GM23338 (cell line): Measurements from ENCODE around the gene PTPRN2. TPM values are rescaled to one million over a fixed set of nuclear protein-coding genes. Genes with fewer than 3 reads are reported as not detected.

Experiments
- ATAC-seq: fragments of 200-7000 bp; cut with Tn5 transposase; 3 replicates; pipeline ENCODE4 v1.9.1; 2020
- DNase-seq: peaks from one replicate; pipeline ENCODE4 v3.0.0-alpha.2; 2015; ENCODE audit warnings: low spot score
- H2AFZ ChIP-seq: fragments of 200-600 bp; sonication (generic); 2 replicates; pipeline ENCODE4 v1.8.0; 2016; ENCODE audit warnings: antibody characterized with exemption, mild to moderate bottlenecking, moderate library complexity
- H3F3A ChIP-seq: fragments of 200-600 bp; sonication (generic); replicated peaks from 2 replicates; pipeline ENCODE4 v1.8.0; 2017; ENCODE audit warnings: antibody characterized with exemption, mixed run types, low read depth
- H3K27ac ChIP-seq: fragments of 200-600 bp; sonication (generic); 2 replicates; pipeline ENCODE4 v1.6.1; 2016; ENCODE audit warnings: low read depth
- H3K27me3 ChIP-seq: fragments of 200-600 bp; sonication (generic); 2 replicates; pipeline ENCODE4 v1.8.0; 2016; ENCODE audit warnings: mild to moderate bottlenecking, mixed run types, moderate library complexity; ENCODE audit not compliant: insufficient read depth
- H3K36me3 ChIP-seq: fragments of 200-600 bp; sonication (generic); 2 replicates; pipeline ENCODE4 v1.8.0; 2016; ENCODE audit warnings: mild to moderate bottlenecking; ENCODE audit not compliant: insufficient read depth
- H3K4me1 ChIP-seq: fragments of 200-600 bp; sonication (generic); 2 replicates; pipeline ENCODE4 v1.8.0; 2016; ENCODE audit warnings: mild to moderate bottlenecking, moderate library complexity; ENCODE audit not compliant: insufficient read depth
- H3K4me2 ChIP-seq: fragments of 200-600 bp; sonication (generic); 2 replicates; pipeline ENCODE4 v1.7.1; 2017; ENCODE audit warnings: mixed run types
- H3K4me3 ChIP-seq: fragments of 200-600 bp; sonication (generic); 2 replicates; pipeline ENCODE4 v1.6.1; 2016; ENCODE audit warnings: mixed run types
- H3K79me2 ChIP-seq: fragments of 200-600 bp; sonication (generic); replicated peaks from 2 replicates; pipeline ENCODE4 v1.8.0; 2017; ENCODE audit warnings: mild to moderate bottlenecking; ENCODE audit not compliant: insufficient read depth
- H3K9me2 ChIP-seq: fragments of 200-600 bp; sonication (generic); 2 replicates; pipeline ENCODE4 v1.8.0; 2017; ENCODE audit not compliant: insufficient read depth
- H4K20me1 ChIP-seq: fragments of 200-600 bp; sonication (generic); replicated peaks from 2 replicates; pipeline ENCODE4 v1.8.0; 2017; ENCODE audit warnings: mild to moderate bottlenecking; ENCODE audit not compliant: insufficient read depth
- H3K27ac Mint-ChIP-seq: 2 replicates; pipeline ENCODE4 v1.8.0; 2020; ENCODE audit warnings: inconsistent platforms, mild to moderate bottlenecking, moderate library complexity, mixed read lengths
- H3K27me3 Mint-ChIP-seq: 3 replicates; pipeline ENCODE4 v1.8.0; 2022; ENCODE audit warnings: low read depth, mild to moderate bottlenecking, moderate library complexity, mixed read lengths, inconsistent platforms; ENCODE audit not compliant: insufficient read depth, poor library complexity
- H3K36me3 Mint-ChIP-seq: 3 replicates; pipeline ENCODE4 v1.8.0; 2021; ENCODE audit warnings: low read depth, mild to moderate bottlenecking, inconsistent platforms, moderate library complexity, mixed read lengths
- H3K4me1 Mint-ChIP-seq: 3 replicates; pipeline ENCODE4 v1.8.0; 2020; ENCODE audit warnings: mild to moderate bottlenecking, inconsistent platforms, mixed read lengths
- H3K4me3 Mint-ChIP-seq: 3 replicates; pipeline ENCODE4 v1.8.0; 2021; ENCODE audit warnings: moderate library complexity, mild to moderate bottlenecking, inconsistent platforms, mixed read lengths
- H3K9me3 Mint-ChIP-seq: 3 replicates; pipeline ENCODE4 v1.8.0; 2020; ENCODE audit warnings: moderate library complexity, mild to moderate bottlenecking, inconsistent platforms, mixed read lengths
- CREB1 ChIP-seq: fragments of 250-450 bp; sonication (Bioruptor Pico); IDR thresholded peaks from 2 replicates; pipeline ENCODE4 v1.5.0; 2020; ENCODE audit warnings: low read depth, mild to moderate bottlenecking, moderate library complexity
- CTCF ChIP-seq, 2 experiments: fragments of 200-600 bp in 1 of 2; sonication (generic) in 1 of 2; conservative IDR thresholded peaks; 2 replicates each; pipeline versions ENCODE4 v1.5.1 to v1.6.1; 2016 to 2017; ENCODE audit warnings: antibody characterized with exemption in 2 of 2, low read depth in 2 of 2, mild to moderate bottlenecking in 2 of 2, moderate library complexity in 1 of 2
- EZH2 ChIP-seq: fragments of 200-600 bp; sonication (generic); IDR thresholded peaks from one replicate; pipeline ENCODE4 v1.8.0; 2017; ENCODE audit warnings: antibody characterized with exemption, mild to moderate bottlenecking, low read depth; ENCODE audit not compliant: unreplicated experiment
- EZH2phosphoT487 ChIP-seq: fragments of 200-600 bp; sonication (generic); IDR thresholded peaks from one replicate; pipeline ENCODE4 v1.8.1; 2018; ENCODE audit warnings: antibody characterized with exemption; ENCODE audit not compliant: unreplicated experiment
- JUNB ChIP-seq: IDR thresholded peaks from one replicate; pipeline ENCODE4 v1.6.1; 2016; ENCODE audit warnings: antibody characterized with exemption; ENCODE audit not compliant: unreplicated experiment
- NANOG ChIP-seq: IDR thresholded peaks from 2 replicates; pipeline ENCODE4 v1.6.1; 2016; ENCODE audit warnings: antibody characterized with exemption, borderline replicate concordance
- POLR2AphosphoS5 ChIP-seq: IDR thresholded peaks from 2 replicates; pipeline ENCODE4 v1.6.1; 2016; ENCODE audit warnings: antibody characterized with exemption, low read depth
- REST ChIP-seq: IDR thresholded peaks from one replicate; pipeline ENCODE4 v1.6.1; 2018; ENCODE audit warnings: antibody characterized with exemption; ENCODE audit not compliant: unreplicated experiment
- STAT1 ChIP-seq: IDR thresholded peaks from one replicate; pipeline ENCODE4 v1.6.1; 2016; ENCODE audit warnings: antibody characterized with exemption; ENCODE audit not compliant: unreplicated experiment
- ZNF114 ChIP-seq: fragments of 250-450 bp; sonication (Bioruptor Pico); IDR thresholded peaks from 2 replicates; pipeline ENCODE4 v1.5.0; 2020; ENCODE audit warnings: mild to moderate bottlenecking, moderate library complexity
- ZNF331 ChIP-seq: fragments of 250-450 bp; sonication (Bioruptor Pico); IDR thresholded peaks from 2 replicates; pipeline ENCODE4 v1.5.0; 2020; ENCODE audit warnings: low read depth, mild to moderate bottlenecking, moderate library complexity
- ZNF462 ChIP-seq: fragments of 250-450 bp; sonication (Bioruptor Pico); IDR thresholded peaks from 2 replicates; pipeline ENCODE4 v1.5.0; 2020; ENCODE audit warnings: mild to moderate bottlenecking, moderate library complexity
- polyA plus RNA-seq: library from polyadenylated mRNA; unstranded; fragments of >200 nt; fragmentation: Nextera tagmentation; extraction: Ambion mirVana; gene quantifications from 2 replicates; pipeline ENCODE4 v1.2.1, GENCODE V29; 2016
- total RNA-seq: library from RNA; depleted of rRNA; stranded (reverse); fragments of >200 nt; shearing (Covaris generic); gene quantifications from 2 replicates; pipeline ENCODE4 v1.2.3, GENCODE V29; 2014
- TF ChIP-seq, protein P1 (sequence below): IDR thresholded peaks from 2 replicates; pipeline ENCODE4 v1.6.1; 2016; ENCODE audit warnings: antibody characterized with exemption

The PTPRN2 gene
- total and polyA plus RNA-seq, 2 experiments from 2014 or later = 0.87 to 4.0 TPM

- Histone ChIP-seq H2AFZ (no peak overlapping the region), H3K9me2 (no peaks in the 10 kb centered on the region), H3K27ac (no peak overlapping the region), H4K20me1 (no peaks in the 10 kb centered on the region), H3K27me3 (no peaks in the 10 kb centered on the region), H3K36me3 (no peaks in the 10 kb centered on the region; the same call in 1 of the 2 replicates), H3K4me3 (no peak overlapping the region), H3F3A (no peaks in the 10 kb centered on the region), H3K79me2 (no peaks in the 10 kb centered on the region), H3K4me2 (no peak overlapping the region), H3K4me1 (no peaks in the 10 kb centered on the region)
- Mint-ChIP-seq H3K27me3 (peaks cover 2% of the 10 kb centered on the region), H3K9me3 (peaks cover 84% of the 10 kb centered on the region), H3K27ac (no peak overlapping the region), H3K4me3 (no peak overlapping the region), H3K4me1 (no peaks in the 10 kb centered on the region), H3K36me3 (peaks cover 39% of the 10 kb centered on the region)
- ATAC-seq (no peak), DNase-seq (no peak)
- no peak for TF ChIP-seq REST
- no peak for TF ChIP-seq CREB1 (CRISPR knock-in tag)
- TF ChIP-seq NANOG = no peak
- no peak for TF ChIP-seq CTCF (conservative IDR thresholded peaks at IDR 0.05; ENCODE audit: low read depth in 2 of 2)
- TF ChIP-seq EZH2phosphoT487 = no peak
- no peak for TF ChIP-seq ZNF114 (CRISPR knock-in tag)
- no peak for TF ChIP-seq STAT1
- TF ChIP-seq, protein P1, sequence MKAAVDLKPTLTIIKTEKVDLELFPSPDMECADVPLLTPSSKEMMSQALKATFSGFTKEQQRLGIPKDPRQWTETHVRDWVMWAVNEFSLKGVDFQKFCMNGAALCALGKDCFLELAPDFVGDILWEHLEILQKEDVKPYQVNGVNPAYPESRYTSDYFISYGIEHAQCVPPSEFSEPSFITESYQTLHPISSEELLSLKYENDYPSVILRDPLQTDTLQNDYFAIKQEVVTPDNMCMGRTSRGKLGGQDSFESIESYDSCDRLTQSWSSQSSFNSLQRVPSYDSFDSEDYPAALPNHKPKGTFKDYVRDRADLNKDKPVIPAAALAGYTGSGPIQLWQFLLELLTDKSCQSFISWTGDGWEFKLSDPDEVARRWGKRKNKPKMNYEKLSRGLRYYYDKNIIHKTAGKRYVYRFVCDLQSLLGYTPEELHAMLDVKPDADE = no peak
- TF ChIP-seq JUNB = no peak
- TF ChIP-seq EZH2 = no peak
- TF ChIP-seq POLR2AphosphoS5 = no peak
- TF ChIP-seq ZNF331 (CRISPR knock-in tag) = no peak
- no peak for TF ChIP-seq ZNF462 (CRISPR knock-in tag)
Measured at GRCh38 chr7:157574914-157575586, 1012.6 kb downstream of the PTPRN2 start.
